WTC11 (cell line): Measurements from ENCODE around the gene CLDN9. TPM values are rescaled to one million over a fixed set of nuclear protein-coding genes. Genes with fewer than 3 reads are reported as not detected.

Experiments used
- CBFB ChIP-seq: sonication (generic); formaldehyde crosslinking; IDR thresholded peaks from 2 replicates; pipeline ENCODE4 v1.8.1; 2022; ENCODE audit warnings: mild to moderate bottlenecking, low read depth, missing genetic modification reagents
- CREM ChIP-seq: sonication (generic); formaldehyde crosslinking; IDR thresholded peaks from 2 replicates; pipeline ENCODE4 v1.8.1; 2022; ENCODE audit warnings: mild to moderate bottlenecking, missing genetic modification reagents, moderate library complexity
- E2F5 ChIP-seq: sonication (generic); formaldehyde crosslinking; IDR thresholded peaks from 2 replicates; pipeline ENCODE4 v1.8.1; 2022; ENCODE audit warnings: mild to moderate bottlenecking, moderate library complexity, missing genetic modification reagents
- ESRRA ChIP-seq: sonication (generic); formaldehyde crosslinking; IDR thresholded peaks from 2 replicates; pipeline ENCODE4 v1.8.1; 2022; ENCODE audit warnings: mild to moderate bottlenecking, missing genetic modification reagents, borderline replicate concordance
- ETV6 ChIP-seq: sonication (generic); formaldehyde crosslinking; IDR thresholded peaks from 2 replicates; pipeline ENCODE4 v1.8.1; 2022; ENCODE audit warnings: mild to moderate bottlenecking, missing genetic modification reagents
- FOXK1 ChIP-seq: sonication (generic); formaldehyde crosslinking; IDR thresholded peaks from 2 replicates; pipeline ENCODE4 v1.8.0; 2022; ENCODE audit warnings: mild to moderate bottlenecking, moderate library complexity, missing genetic modification reagents
- GABPB1 ChIP-seq: sonication (generic); formaldehyde crosslinking; IDR thresholded peaks from 2 replicates; pipeline ENCODE4 v1.8.1; 2023; ENCODE audit warnings: mild to moderate bottlenecking, missing genetic modification reagents
- GRHL2 ChIP-seq: fragments of 250-450 bp; sonication (Bioruptor Pico); IDR thresholded peaks from 2 replicates; pipeline ENCODE4 v1.8.0; 2022; ENCODE audit warnings: mild to moderate bottlenecking, moderate library complexity; ENCODE audit not compliant: insufficient replicate concordance, severe bottlenecking
- HMGA2 ChIP-seq: fragments of 250-450 bp; sonication (Bioruptor Pico); IDR thresholded peaks from 2 replicates; pipeline ENCODE4 v1.4.0; 2021; ENCODE audit warnings: mild to moderate bottlenecking, moderate library complexity
- IRF2 ChIP-seq: sonication (generic); formaldehyde crosslinking; IDR thresholded peaks from 2 replicates; pipeline ENCODE4 v1.8.0; 2022; ENCODE audit warnings: low read depth, missing genetic modification reagents, borderline replicate concordance
- JAZF1 ChIP-seq: fragments of 250-450 bp; sonication (Bioruptor Pico); IDR thresholded peaks from 2 replicates; pipeline ENCODE4 v1.9.0; 2021; ENCODE audit warnings: moderate library complexity, mild to moderate bottlenecking, inconsistent platforms
- JUN ChIP-seq: sonication (generic); formaldehyde crosslinking; IDR thresholded peaks from 2 replicates; pipeline ENCODE4 v1.8.0; 2023; ENCODE audit warnings: mild to moderate bottlenecking, missing genetic modification reagents
- KAT7 ChIP-seq: sonication (generic); formaldehyde crosslinking; IDR thresholded peaks from 2 replicates; pipeline ENCODE4 v1.8.1; 2023; ENCODE audit warnings: missing genetic modification reagents, mild to moderate bottlenecking, borderline replicate concordance
- MYBL2 ChIP-seq: sonication (generic); formaldehyde crosslinking; IDR thresholded peaks from 2 replicates; pipeline ENCODE4 v1.8.1; 2023; ENCODE audit warnings: mild to moderate bottlenecking, moderate library complexity, missing genetic modification reagents
- NR3C1 ChIP-seq: sonication (generic); formaldehyde crosslinking; conservative IDR thresholded peaks from 2 replicates; pipeline ENCODE4 v1.8.1; 2023; ENCODE audit warnings: low read depth, mild to moderate bottlenecking, missing genetic modification reagents
- RELA ChIP-seq: sonication (generic); formaldehyde crosslinking; IDR thresholded peaks from 2 replicates; pipeline ENCODE4 v1.8.1; 2022; ENCODE audit warnings: missing genetic modification reagents, mild to moderate bottlenecking, borderline replicate concordance
- SP1 ChIP-seq: sonication (generic); formaldehyde crosslinking; conservative IDR thresholded peaks from 2 replicates; pipeline ENCODE4 v1.8.1; 2022; ENCODE audit warnings: missing genetic modification reagents
- STAT6 ChIP-seq: sonication (generic); formaldehyde crosslinking; conservative IDR thresholded peaks from 2 replicates; pipeline ENCODE4 v1.8.1; 2023; ENCODE audit warnings: mild to moderate bottlenecking, low read depth, missing genetic modification reagents, moderate library complexity
- TEAD1 ChIP-seq: sonication (generic); formaldehyde crosslinking; IDR thresholded peaks from 2 replicates; pipeline ENCODE4 v1.8.0; 2022; ENCODE audit warnings: mild to moderate bottlenecking, missing genetic modification reagents
- ZBTB21 ChIP-seq: sonication (generic); formaldehyde crosslinking; IDR thresholded peaks from 2 replicates; pipeline ENCODE4 v1.8.1; 2023; ENCODE audit warnings: mild to moderate bottlenecking, missing genetic modification reagents, borderline replicate concordance
- ZNF317 ChIP-seq: sonication (generic); formaldehyde crosslinking; IDR thresholded peaks from 2 replicates; pipeline ENCODE4 v1.8.1; 2023; ENCODE audit warnings: low read depth, mild to moderate bottlenecking, moderate library complexity, missing genetic modification reagents, borderline replicate concordance
- ZNF396 ChIP-seq: fragments of 250-450 bp; sonication (Bioruptor Pico); IDR thresholded peaks from 2 replicates; pipeline ENCODE4 v1.8.0; 2021; ENCODE audit warnings: mild to moderate bottlenecking, moderate library complexity, borderline replicate concordance
- total RNA-seq: library from RNA; stranded (reverse); gene quantifications from 3 replicates; pipeline ENCODE4 v1.2.3, GENCODE V29; 2021
- TF ChIP-seq, protein P1 (sequence below): sonication (generic); formaldehyde crosslinking; IDR thresholded peaks from 2 replicates; pipeline ENCODE4 v1.8.1; 2022; ENCODE audit warnings: missing genetic modification reagents, borderline replicate concordance
- TF ChIP-seq, protein P2 (sequence below): sonication (generic); formaldehyde crosslinking; IDR thresholded peaks from 2 replicates; pipeline ENCODE4 v1.8.1; 2023; ENCODE audit warnings: mild to moderate bottlenecking, moderate library complexity, missing genetic modification reagents
- TF ChIP-seq, protein P3 (sequence below): sonication (generic); formaldehyde crosslinking; IDR thresholded peaks from 2 replicates; pipeline ENCODE4 v1.8.1; 2023; ENCODE audit warnings: mild to moderate bottlenecking, missing genetic modification reagents, moderate library complexity

Gene CLDN9
- total RNA-seq, 1 experiment from 2014 or later, result 0.92 TPM

DNA sequence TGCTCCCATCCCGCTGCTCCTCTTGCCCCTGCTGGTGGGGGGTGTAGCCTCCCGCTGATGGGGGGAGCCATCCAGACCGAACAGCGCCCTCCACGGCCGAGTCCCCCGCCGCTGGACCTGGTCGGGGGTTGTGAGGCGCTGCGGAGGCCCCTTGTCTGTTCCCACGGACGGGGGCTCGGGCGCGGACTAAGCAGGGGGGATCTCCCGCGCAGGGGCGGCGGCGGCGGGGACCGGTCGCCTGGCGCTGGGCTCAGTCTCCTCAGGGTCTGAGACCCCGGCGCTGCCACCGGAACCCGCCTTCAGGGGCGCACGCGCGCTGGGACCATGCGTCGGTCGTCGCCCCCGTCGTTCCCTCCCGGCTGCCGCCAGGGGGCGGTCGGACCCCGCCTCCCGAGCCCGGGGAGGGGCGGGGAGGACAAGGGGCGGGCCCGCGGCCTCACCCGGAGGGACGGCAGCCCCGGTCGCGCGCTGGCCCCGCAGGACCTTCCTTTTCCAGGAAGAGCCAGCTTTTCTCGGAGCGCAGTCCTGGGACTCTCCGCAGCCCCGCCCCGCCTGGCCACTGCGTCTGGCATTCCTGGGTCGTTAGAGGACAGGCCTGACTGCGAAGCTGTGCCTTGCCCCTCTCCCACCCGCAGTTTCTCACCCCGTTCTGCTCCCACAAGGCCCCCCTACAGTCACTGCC lies 46.5 kb downstream of the CLDN9 start (continued):
- TF ChIP-seq ETV6, result peak; percentile 94; the same call in 1 of the 2 replicates
- TF ChIP-seq MYBL2 (CRISPR knock-in tag), result no peak; the same call in 1 of the 2 replicates
- peak; percentile 82 for TF ChIP-seq SP1
- TF ChIP-seq HMGA2, result no peak
- TF ChIP-seq CREM (CRISPR knock-in tag), result peak; percentile 66; the same call in 1 of the 2 replicates
- TF ChIP-seq ZNF396 (CRISPR knock-in tag), result no peak
- no peak for TF ChIP-seq STAT6
- TF ChIP-seq, protein P1, sequence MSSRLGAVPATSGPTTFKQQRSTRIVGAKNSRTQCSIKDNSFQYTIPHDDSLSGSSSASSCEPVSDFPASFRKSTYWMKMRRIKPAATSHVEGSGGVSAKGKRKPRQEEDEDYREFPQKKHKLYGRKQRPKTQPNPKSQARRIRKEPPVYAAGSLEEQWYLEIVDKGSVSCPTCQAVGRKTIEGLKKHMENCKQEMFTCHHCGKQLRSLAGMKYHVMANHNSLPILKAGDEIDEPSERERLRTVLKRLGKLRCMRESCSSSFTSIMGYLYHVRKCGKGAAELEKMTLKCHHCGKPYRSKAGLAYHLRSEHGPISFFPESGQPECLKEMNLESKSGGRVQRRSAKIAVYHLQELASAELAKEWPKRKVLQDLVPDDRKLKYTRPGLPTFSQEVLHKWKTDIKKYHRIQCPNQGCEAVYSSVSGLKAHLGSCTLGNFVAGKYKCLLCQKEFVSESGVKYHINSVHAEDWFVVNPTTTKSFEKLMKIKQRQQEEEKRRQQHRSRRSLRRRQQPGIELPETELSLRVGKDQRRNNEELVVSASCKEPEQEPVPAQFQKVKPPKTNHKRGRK (CRISPR knock-in tag), result no peak
- no peak for TF ChIP-seq NR3C1 (CRISPR knock-in tag)
- TF ChIP-seq FOXK1 (CRISPR knock-in tag), result peak; percentile 21; the same call in 1 of the 2 replicates
- 0 out of 2 replicates have a peak, but pooled peaks have one; percentile 51 for TF ChIP-seq ZNF317
- peak; percentile 70; the same call in 1 of the 2 replicates for TF ChIP-seq CBFB (CRISPR knock-in tag)
- TF ChIP-seq IRF2 (CRISPR knock-in tag), result no peak
- no peak for TF ChIP-seq KAT7
- TF ChIP-seq TEAD1 (CRISPR knock-in tag), result no peak; the same call in 1 of the 2 replicates
- no peak for TF ChIP-seq GRHL2 (CRISPR knock-in tag)
- no peak for TF ChIP-seq JAZF1 (CRISPR knock-in tag)
- TF ChIP-seq RELA, result peak; percentile 78; the same call in 1 of the 2 replicates
- peak; percentile 75; the same call in 1 of the 2 replicates for TF ChIP-seq ESRRA (CRISPR knock-in tag)
- TF ChIP-seq, protein P2, sequence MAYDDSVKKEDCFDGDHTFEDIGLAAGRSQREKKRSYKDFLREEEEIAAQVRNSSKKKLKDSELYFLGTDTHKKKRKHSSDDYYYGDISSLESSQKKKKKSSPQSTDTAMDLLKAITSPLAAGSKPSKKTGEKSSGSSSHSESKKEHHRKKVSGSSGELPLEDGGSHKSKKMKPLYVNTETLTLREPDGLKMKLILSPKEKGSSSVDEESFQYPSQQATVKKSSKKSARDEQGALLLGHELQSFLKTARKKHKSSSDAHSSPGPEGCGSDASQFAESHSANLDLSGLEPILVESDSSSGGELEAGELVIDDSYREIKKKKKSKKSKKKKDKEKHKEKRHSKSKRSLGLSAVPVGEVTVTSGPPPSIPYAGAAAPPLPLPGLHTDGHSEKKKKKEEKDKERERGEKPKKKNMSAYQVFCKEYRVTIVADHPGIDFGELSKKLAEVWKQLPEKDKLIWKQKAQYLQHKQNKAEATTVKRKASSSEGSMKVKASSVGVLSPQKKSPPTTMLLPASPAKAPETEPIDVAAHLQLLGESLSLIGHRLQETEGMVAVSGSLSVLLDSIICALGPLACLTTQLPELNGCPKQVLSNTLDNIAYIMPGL (CRISPR knock-in tag), result peak; percentile 99; the same call in 1 of the 2 replicates
- TF ChIP-seq, protein P3, sequence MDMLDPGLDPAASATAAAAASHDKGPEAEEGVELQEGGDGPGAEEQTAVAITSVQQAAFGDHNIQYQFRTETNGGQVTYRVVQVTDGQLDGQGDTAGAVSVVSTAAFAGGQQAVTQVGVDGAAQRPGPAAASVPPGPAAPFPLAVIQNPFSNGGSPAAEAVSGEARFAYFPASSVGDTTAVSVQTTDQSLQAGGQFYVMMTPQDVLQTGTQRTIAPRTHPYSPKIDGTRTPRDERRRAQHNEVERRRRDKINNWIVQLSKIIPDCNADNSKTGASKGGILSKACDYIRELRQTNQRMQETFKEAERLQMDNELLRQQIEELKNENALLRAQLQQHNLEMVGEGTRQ (CRISPR knock-in tag), result peak; percentile 46; the same call in 1 of the 2 replicates
- no peak for TF ChIP-seq JUN (CRISPR knock-in tag)
- TF ChIP-seq GABPB1 (CRISPR knock-in tag), result peak; percentile 53; the same call in 1 of the 2 replicates
- no peak for TF ChIP-seq ZBTB21 (CRISPR knock-in tag)
- peak; percentile 86 for TF ChIP-seq E2F5 (CRISPR knock-in tag)
